Sigmoid colon (tissue), 7 donors: ENCODE measurements around the gene ACVR2B. TPM values are rescaled to one million over a fixed set of nuclear protein-coding genes. Genes with fewer than 3 reads are reported as not detected.

Experiments used
- DNase-seq: peaks from one replicate; pipeline ENCODE4 v3.0.0-alpha.2; 2019
- H3K27ac ChIP-seq, 4 donors: fragments of 200-600 bp; sonication (generic); one replicate each; pipeline ENCODE4 v1.5.1; 2016 to 2019; ENCODE audit warnings: mild to moderate bottlenecking in 1 of 4
- H3K27me3 ChIP-seq, 3 donors: fragments of 200-600 bp; sonication (generic); one replicate each; pipeline ENCODE4 v1.5.1; 2019; ENCODE audit warnings: mild to moderate bottlenecking in 1 of 3
- H3K36me3 ChIP-seq, 4 donors: fragments of 200-600 bp; sonication (generic); one replicate each; pipeline ENCODE4 v1.5.1; 2016 to 2019
- H3K4me1 ChIP-seq, 4 donors: fragments of 200-600 bp; sonication (generic); one replicate each; pipeline ENCODE4 v1.5.1; 2017 to 2019
- H3K4me3 ChIP-seq, 4 donors: fragments of 200-600 bp; sonication (generic); one replicate each; pipeline ENCODE4 v1.5.1; 2017 to 2019; ENCODE audit warnings: mild to moderate bottlenecking in 2 of 4, moderate library complexity in 1 of 4
- H3K9me3 ChIP-seq, 4 donors: fragments of 200-600 bp in 3 of 4; sonication (generic) in 3 of 4; one replicate each; pipeline versions ENCODE4 v1.5.1 to v1.6.1; 2013 to 2019
- EP300 ChIP-seq, 4 donors: sonication (generic); formaldehyde crosslinking; IDR thresholded peaks; one replicate each; pipeline ENCODE4 v1.6.1; 2017; ENCODE audit warnings: antibody characterized with exemption in 4 of 4
- POLR2A ChIP-seq, 2 donors: fragments of 450-650 bp; IDR thresholded peaks; one replicate each; pipeline ENCODE4 v1.6.1; 2016; ENCODE audit warnings: antibody characterized with exemption in 2 of 2, mild to moderate bottlenecking in 2 of 2, moderate library complexity in 2 of 2
- POLR2AphosphoS5 ChIP-seq, 4 donors: sonication (generic); formaldehyde crosslinking; IDR thresholded peaks; one replicate each; pipeline ENCODE4 v1.6.1; 2017; ENCODE audit warnings: antibody characterized with exemption in 4 of 4
- WGBS, 2 donors: extraction: QIAGEN DNeasy Blood & Tissue Kit; methylation state at CpG; one replicate each; pipeline ENCODE4 v1.1.7; 2013; 5-methylcytosine and 5-hydroxymethylcytosine counted together
- intact Hi-C: fragments of 100-400 bp; cut with DNase I; formaldehyde crosslinking; loops from one replicate; pipeline ENCODE4 v1.15.1; 2023
- polyA plus RNA-seq, 3 donors: library from polyadenylated mRNA; stranded (reverse); fragments of 200-250 nt; gene quantifications; one replicate each; pipeline ENCODE4 v1.2.3, GENCODE V29; 2013
- total RNA-seq, 4 donors: library from RNA; depleted of rRNA; stranded (reverse); fragments of >200 nt; gene quantifications; one replicate each; pipeline ENCODE4 v1.1.0, GENCODE V29; 2016
- TF ChIP-seq, protein P1 (sequence below), 4 experiments: fragments of 450-650 bp in 3 of 4; fragments of 200-600 bp in 1 of 4; IDR thresholded peaks; one replicate each; pipeline ENCODE4 v1.5.1; 2016 to 2019; ENCODE audit warnings: antibody characterized with exemption in 4 of 4, mild to moderate bottlenecking in 3 of 4, moderate library complexity in 2 of 4
- donor health status: healthy with polysubstance abuse.
- donor health status: Bipolar disorder and iron deficiency.
- donor health status: healthy.

The ACVR2B gene
- total and polyA plus RNA-seq, 7 donors = 0.46 to 9.1 (median 4.8) TPM

DNA sequence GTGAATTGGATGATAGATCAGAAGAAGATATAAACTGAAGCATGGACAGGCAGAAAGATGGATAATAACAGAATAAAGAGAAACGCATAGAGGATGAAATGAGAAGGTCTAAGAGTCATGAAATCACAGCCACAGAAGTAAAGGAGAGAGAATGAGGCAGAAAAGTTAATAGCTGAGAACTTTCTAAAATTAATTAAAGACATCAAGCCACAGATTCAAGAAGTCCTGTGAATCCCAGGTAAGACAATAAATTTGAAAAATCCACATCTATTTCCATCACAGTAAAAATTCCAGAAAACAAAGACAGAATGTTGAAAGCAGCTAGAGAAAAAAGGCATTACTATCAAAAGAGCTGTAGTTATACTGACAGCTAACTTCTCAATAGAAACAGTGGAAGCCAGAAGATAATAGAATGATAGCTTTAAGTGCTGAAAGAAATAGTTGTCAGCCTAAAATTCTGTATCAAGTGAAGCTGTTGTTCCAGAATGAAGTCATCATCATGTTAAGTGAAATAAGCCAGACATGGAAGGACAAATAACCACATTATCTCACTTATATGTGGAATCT lies 12.0 kb downstream of the ACVR2B start:
- no peaks in the 10 kb centered on the region for H3K27me3 ChIP-seq
- intact Hi-C loops = no loop called here
- no peak for DNase-seq
- H3K27ac ChIP-seq = no peak overlapping the region
- peaks cover 0 to 4% (median under 1%) of the 10 kb centered on the region in 4 donors for H3K9me3 ChIP-seq
- no peak overlapping the region for H3K4me3 ChIP-seq
- no peaks in the 10 kb centered on the region for H3K36me3 ChIP-seq
- TF ChIP-seq POLR2AphosphoS5 (IDR thresholded peaks at IDR 0.05) (no peak), EP300 (IDR thresholded peaks at IDR 0.05) (no peak), POLR2A (IDR thresholded peaks at IDR 0.05) (no peak)
- TF ChIP-seq, protein P1, sequence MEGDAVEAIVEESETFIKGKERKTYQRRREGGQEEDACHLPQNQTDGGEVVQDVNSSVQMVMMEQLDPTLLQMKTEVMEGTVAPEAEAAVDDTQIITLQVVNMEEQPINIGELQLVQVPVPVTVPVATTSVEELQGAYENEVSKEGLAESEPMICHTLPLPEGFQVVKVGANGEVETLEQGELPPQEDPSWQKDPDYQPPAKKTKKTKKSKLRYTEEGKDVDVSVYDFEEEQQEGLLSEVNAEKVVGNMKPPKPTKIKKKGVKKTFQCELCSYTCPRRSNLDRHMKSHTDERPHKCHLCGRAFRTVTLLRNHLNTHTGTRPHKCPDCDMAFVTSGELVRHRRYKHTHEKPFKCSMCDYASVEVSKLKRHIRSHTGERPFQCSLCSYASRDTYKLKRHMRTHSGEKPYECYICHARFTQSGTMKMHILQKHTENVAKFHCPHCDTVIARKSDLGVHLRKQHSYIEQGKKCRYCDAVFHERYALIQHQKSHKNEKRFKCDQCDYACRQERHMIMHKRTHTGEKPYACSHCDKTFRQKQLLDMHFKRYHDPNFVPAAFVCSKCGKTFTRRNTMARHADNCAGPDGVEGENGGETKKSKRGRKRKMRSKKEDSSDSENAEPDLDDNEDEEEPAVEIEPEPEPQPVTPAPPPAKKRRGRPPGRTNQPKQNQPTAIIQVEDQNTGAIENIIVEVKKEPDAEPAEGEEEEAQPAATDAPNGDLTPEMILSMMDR (IDR thresholded peaks at IDR 0.05) = no peak
- 97 to 99% methylated on average over 1 of the region's 1 CpG for WGBS, 2 donors
- H3K4me1 ChIP-seq = peaks cover 0 to 14% (median 8%) of the 10 kb centered on the region in 4 donors

DNA sequence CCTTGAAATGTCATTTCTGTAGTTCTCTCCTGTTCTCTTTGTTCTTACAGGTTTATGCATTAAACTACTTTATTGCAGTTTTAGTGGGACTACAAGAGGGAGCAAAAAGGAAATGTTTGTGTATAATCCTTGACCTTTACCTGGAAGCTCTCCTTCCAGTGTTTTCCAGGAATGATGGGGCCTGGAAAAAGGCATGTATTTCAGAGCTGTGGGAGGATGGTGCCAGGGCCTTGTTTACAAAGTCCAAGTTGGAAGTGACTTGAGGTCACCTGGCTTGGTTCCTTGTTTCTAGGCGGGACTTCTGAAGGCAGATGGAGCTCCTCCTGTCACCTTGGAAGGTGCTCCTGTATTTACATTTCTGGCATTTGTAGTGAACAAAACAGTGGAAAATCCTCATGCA lies 15.1 kb downstream of the ACVR2B start:
- H3K27ac ChIP-seq = no peak overlapping the region
- H3K4me3 ChIP-seq = no peak overlapping the region
- 20 to 78% methylated on average over 1 of the region's 1 CpG for WGBS, 2 donors
- no peaks in the 10 kb centered on the region for H3K36me3 ChIP-seq
- no peak for DNase-seq
- peaks cover 0 to 18% (median 11%) of the 10 kb centered on the region in 4 donors for H3K4me1 ChIP-seq
- TF ChIP-seq EP300 (IDR thresholded peaks at IDR 0.05) = no peak
- TF ChIP-seq, protein P1 (IDR thresholded peaks at IDR 0.05) = no peak
- no peak for TF ChIP-seq POLR2AphosphoS5 (IDR thresholded peaks at IDR 0.05)
- no peak for TF ChIP-seq POLR2A (IDR thresholded peaks at IDR 0.05)
- H3K27me3 ChIP-seq = no peaks in the 10 kb centered on the region
- intact Hi-C loops = no loop called here
- H3K9me3 ChIP-seq = peaks cover 0 to 4% (median under 1%) of the 10 kb centered on the region in 4 donors

DNA sequence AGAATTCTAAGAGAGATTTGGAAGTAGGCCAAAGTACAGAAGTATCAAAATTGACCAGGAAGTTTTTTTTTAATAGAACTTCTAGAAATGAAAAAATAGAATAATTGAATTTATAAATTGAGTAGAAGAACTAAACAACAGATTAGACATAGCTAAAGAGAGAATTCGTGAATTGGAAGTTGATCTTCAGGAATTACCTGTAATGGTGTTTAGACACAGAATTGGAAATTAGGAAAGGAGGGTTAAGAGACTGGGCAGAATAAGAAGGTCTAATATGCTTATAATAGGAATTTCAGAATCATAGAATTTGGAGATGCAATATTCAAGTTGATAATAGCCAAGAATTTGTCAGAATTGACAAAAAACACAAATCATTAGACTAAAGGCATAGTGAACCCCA lies 16.2 kb downstream of the ACVR2B start:
- no peaks in the 10 kb centered on the region for H3K36me3 ChIP-seq
- intact Hi-C loops = loop anchor here (10.0 kb wide), 1 partner anchor 355 kb away; no protein-coding TSS in a partner anchor
- TF ChIP-seq, protein P1 (IDR thresholded peaks at IDR 0.05) = no peak
- no peak for TF ChIP-seq POLR2A (IDR thresholded peaks at IDR 0.05)
- TF ChIP-seq POLR2AphosphoS5 (IDR thresholded peaks at IDR 0.05) = no peak
- TF ChIP-seq EP300 (IDR thresholded peaks at IDR 0.05) = no peak
- H3K27me3 ChIP-seq = no peaks in the 10 kb centered on the region
- no peak overlapping the region for H3K27ac ChIP-seq
- H3K9me3 ChIP-seq = peaks cover 0 to 4% (median under 1%) of the 10 kb centered on the region in 4 donors
- WGBS, 2 donors = 85 to 97% methylated on average over 1 of the region's 1 CpG
- DNase-seq = no peak
- H3K4me3 ChIP-seq = no peak overlapping the region
- H3K4me1 ChIP-seq = peaks cover 0 to 18% (median 11%) of the 10 kb centered on the region in 4 donors

DNA sequence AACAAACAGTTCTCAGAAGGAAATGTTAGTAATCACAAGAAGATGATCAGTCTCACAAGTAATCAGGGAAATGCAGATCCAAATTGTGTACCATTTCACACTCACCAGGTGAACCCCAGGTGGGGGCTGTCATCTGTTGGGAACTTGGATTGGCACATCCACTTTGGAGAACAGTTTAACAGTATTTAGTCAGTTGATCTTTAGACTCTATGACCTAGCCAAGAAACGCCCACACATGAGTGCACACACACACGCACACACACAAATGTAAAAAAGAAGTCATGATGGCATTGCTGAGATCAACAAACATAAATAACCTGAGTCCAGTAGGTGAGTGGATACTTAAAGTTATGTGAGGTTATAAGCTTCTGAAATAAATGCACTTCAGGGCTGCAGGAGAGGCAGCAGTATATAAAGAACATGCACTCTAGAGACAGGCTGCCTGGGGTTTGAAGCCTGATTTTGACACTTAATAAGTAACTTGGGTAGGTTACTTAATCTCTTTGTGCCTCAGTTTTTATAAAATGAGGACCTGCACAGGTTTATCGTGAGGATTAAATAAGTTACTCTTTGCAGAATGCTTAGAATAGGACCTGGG lies 17.7 kb downstream of the ACVR2B start:
- no peak for TF ChIP-seq EP300 (IDR thresholded peaks at IDR 0.05)
- TF ChIP-seq POLR2A (IDR thresholded peaks at IDR 0.05) = no peak
- H3K27ac ChIP-seq = no peak overlapping the region
- intact Hi-C loops = loop anchor here (10.0 kb wide), 1 partner anchor 357 kb away; no protein-coding TSS in a partner anchor
- WGBS, 2 donors = 30 to 76% methylated on average over 3 of the region's 3 CpGs
- no peak for DNase-seq
- H3K9me3 ChIP-seq = peaks cover 0 to 4% (median under 1%) of the 10 kb centered on the region in 4 donors
- H3K4me1 ChIP-seq = peaks cover 0 to 18% (median 11%) of the 10 kb centered on the region in 4 donors
- no peaks in the 10 kb centered on the region for H3K27me3 ChIP-seq
- no peaks in the 10 kb centered on the region for H3K36me3 ChIP-seq
- no peak overlapping the region for H3K4me3 ChIP-seq

DNA sequence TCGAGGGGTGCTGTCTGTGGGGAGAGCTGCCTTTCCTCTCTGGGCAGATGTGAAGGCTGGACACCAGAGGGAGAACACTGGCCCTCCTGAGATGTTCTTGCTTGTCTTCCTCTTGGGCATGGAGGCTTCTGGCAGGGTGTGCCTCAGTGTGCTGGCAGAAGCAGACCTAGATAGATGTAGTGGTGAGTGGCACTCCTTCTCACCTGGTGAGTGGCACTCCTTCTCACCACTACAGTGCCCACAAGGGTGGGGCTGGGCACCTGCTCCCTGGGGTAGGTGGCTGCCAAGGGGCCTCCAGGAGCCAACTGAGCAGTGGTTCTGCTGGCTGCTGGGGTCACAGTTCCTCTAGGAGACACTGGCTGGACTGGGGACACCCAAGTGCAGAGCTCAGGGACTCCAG lies 18.7 kb downstream of the ACVR2B start:
- Histone ChIP-seq H3K27ac (no peak overlapping the region), H3K9me3 (peaks cover 0 to 4% (median under 1%) of the 10 kb centered on the region in 4 donors), H3K36me3 (no peaks in the 10 kb centered on the region), H3K27me3 (no peaks in the 10 kb centered on the region), H3K4me3 (no peak overlapping the region), H3K4me1 (peaks cover 0 to 18% (median 11%) of the 10 kb centered on the region in 4 donors)
- intact Hi-C loops = loop anchor here (10.0 kb wide), 1 partner anchor 358 kb away; no protein-coding TSS in a partner anchor
- WGBS, 2 donors = 82 to 92% methylated on average over 1 of the region's 1 CpG
- no peak for TF ChIP-seq POLR2A (IDR thresholded peaks at IDR 0.05)
- TF ChIP-seq EP300 (IDR thresholded peaks at IDR 0.05) = no peak
- TF ChIP-seq POLR2AphosphoS5 (IDR thresholded peaks at IDR 0.05) = no peak
- TF ChIP-seq, protein P1 (IDR thresholded peaks at IDR 0.05) = no peak
- DNase-seq = no peak
